NB4 (cell line): Measurements from ENCODE around the gene PRKD3.

Source experiments
- DNase-seq: peaks from one replicate; pipeline ENCODE4 v3.0.0; 2010; ENCODE audit warnings: low read depth
- H3K4me3 ChIP-seq: one replicate; pipeline ENCODE4 v1.5.1; 2011; ENCODE audit warnings: mild to moderate bottlenecking, low read depth, low read length, moderate library complexity
- CTCF ChIP-seq: IDR thresholded peaks from one replicate; pipeline ENCODE4 v1.5.1; 2012; ENCODE audit warnings: low read depth, low read length
- MAX ChIP-seq: IDR thresholded peaks from 2 replicates; pipeline ENCODE4 v1.6.1; 2011; ENCODE audit warnings: low read depth, low read length
- MYC ChIP-seq: IDR thresholded peaks from 2 replicates; pipeline ENCODE4 v1.6.1; 2011; ENCODE audit warnings: low read depth, low read length
- POLR2A ChIP-seq: IDR thresholded peaks from 2 replicates; pipeline ENCODE4 v1.6.1; 2011; ENCODE audit warnings: mild to moderate bottlenecking; ENCODE audit not compliant: insufficient read length; ENCODE audit errors: extremely low read depth

PRKD3 gene

GRCh38 chr2:37333256-37333655 is 8.6 kb upstream of the PRKD3 start:
- H3K4me3 ChIP-seq = no peak overlapping the region
- no peak for TF ChIP-seq MAX
- no peak for TF ChIP-seq CTCF
- TF ChIP-seq MYC = no peak
- no peak for TF ChIP-seq POLR2A
- DNase-seq = no peak

GRCh38 chr2:37332560-37332959 is 7.9 kb upstream of the PRKD3 start:
- no peak for DNase-seq
- TF ChIP-seq POLR2A (no peak), MYC (no peak), CTCF (no peak), MAX (no peak)
- no peak overlapping the region for H3K4me3 ChIP-seq

GRCh38 chr2:37330681-37331080 is 6.0 kb upstream of the PRKD3 start:
- no peak for DNase-seq
- H3K4me3 ChIP-seq = no peak overlapping the region
- no peak for TF ChIP-seq MYC
- no peak for TF ChIP-seq MAX
- no peak for TF ChIP-seq CTCF
- no peak for TF ChIP-seq POLR2A

GRCh38 chr2:37326866-37327634 is 2.4 kb upstream of the PRKD3 start:
- TF ChIP-seq CTCF (no peak), POLR2A (no peak), MYC (no peak), MAX (no peak)
- no peak overlapping the region for H3K4me3 ChIP-seq
- no peak for DNase-seq

- no peak overlapping the region for H3K4me3 ChIP-seq
- TF ChIP-seq CTCF (no peak), POLR2A (no peak), MYC (no peak), MAX (no peak)
- peak; percentile 39 for DNase-seq
Observed at GRCh38 chr2:37326285-37326684, 1.7 kb upstream of the PRKD3 start.

- TF ChIP-seq MYC (no peak), MAX (no peak), POLR2A (no peak), CTCF (no peak)
- peak; percentile 25 for DNase-seq
- H3K4me3 ChIP-seq = peak overlapping the region; percentile 69
Observed at GRCh38 chr2:37325625-37326071, 1.0 kb upstream of the PRKD3 start.
